ENCODE measurements around the gene TOM1L2. TPM values are rescaled to one million over a fixed set of nuclear protein-coding genes. Genes with fewer than 3 reads are reported as not detected.

TOM1L2 gene
- total RNA-seq, 4 donors from 2014 or later: 119 to 555 (median 155) TPM

DNA sequence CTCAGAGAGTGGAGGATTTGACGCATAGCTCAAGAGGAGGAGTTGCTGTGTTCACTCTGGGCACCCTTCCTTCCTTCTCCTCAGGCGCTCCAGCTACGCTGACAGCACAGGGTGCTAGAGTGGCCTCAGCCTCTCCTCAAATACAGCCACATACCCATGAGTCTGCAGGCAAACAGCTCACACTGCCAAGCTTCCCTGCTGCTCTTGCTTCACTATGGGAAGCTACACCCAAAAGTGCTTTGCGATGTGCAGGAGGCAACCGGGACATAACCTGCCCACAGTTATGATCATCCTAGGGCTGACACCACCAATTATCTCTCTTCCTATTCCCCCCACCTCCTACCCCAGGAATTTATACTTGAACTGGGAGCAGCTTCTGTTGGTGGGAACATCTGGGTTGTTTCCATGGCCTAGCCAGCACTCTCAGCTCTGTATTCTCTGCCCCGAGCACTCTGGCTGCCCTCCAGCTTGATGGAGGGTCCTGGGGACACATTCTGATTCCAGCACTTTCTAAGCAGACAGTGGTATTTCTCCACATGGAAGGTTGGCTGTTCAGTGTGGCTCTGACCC lies 95.2 kb downstream of the TOM1L2 start:
- H3K4me3 ChIP-seq (ENCODE audit: low read depth, poor library complexity, severe bottlenecking): no peak overlapping the region
- TF ChIP-seq, protein P1, sequence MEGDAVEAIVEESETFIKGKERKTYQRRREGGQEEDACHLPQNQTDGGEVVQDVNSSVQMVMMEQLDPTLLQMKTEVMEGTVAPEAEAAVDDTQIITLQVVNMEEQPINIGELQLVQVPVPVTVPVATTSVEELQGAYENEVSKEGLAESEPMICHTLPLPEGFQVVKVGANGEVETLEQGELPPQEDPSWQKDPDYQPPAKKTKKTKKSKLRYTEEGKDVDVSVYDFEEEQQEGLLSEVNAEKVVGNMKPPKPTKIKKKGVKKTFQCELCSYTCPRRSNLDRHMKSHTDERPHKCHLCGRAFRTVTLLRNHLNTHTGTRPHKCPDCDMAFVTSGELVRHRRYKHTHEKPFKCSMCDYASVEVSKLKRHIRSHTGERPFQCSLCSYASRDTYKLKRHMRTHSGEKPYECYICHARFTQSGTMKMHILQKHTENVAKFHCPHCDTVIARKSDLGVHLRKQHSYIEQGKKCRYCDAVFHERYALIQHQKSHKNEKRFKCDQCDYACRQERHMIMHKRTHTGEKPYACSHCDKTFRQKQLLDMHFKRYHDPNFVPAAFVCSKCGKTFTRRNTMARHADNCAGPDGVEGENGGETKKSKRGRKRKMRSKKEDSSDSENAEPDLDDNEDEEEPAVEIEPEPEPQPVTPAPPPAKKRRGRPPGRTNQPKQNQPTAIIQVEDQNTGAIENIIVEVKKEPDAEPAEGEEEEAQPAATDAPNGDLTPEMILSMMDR (IDR thresholded peaks at IDR 0.05): no peak
- no peak for TF ChIP-seq POLR2A (IDR thresholded peaks at IDR 0.05)
- peak in 1 of 2 donors; percentile 47 for DNase-seq (ENCODE audit: low spot score in 2 of 2)
- intact Hi-C loops (cut with DNase I; ENCODE audit: low total_unique reads): no loop called here
- WGBS, 2 donors: 33 to 34% methylated on average over 6 of the region's 6 CpGs

DNA sequence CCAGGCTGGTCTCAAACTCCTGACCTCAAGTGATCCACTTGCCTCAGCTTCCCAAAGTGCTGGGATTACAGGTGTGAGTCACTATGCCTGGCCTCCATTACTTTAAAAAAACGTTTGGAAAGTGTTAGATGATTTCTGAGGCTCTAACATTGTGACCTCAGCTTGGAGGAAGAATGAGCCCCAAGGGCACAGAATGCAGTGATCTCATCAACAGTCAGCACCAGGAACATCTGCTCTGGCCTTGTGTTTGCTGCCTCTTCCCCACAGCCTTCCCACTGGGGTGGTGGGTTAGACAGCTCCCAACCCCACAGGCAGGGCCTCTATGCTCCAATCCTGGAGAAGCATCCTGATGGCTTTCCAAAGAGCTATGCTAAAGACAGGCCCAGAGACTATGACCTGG lies 97.7 kb downstream of the TOM1L2 start:
- TF ChIP-seq, protein P1 (IDR thresholded peaks at IDR 0.05): no peak
- no peak for TF ChIP-seq POLR2A (IDR thresholded peaks at IDR 0.05)
- intact Hi-C loops (cut with DNase I; ENCODE audit: low total_unique reads): no loop called here

DNA sequence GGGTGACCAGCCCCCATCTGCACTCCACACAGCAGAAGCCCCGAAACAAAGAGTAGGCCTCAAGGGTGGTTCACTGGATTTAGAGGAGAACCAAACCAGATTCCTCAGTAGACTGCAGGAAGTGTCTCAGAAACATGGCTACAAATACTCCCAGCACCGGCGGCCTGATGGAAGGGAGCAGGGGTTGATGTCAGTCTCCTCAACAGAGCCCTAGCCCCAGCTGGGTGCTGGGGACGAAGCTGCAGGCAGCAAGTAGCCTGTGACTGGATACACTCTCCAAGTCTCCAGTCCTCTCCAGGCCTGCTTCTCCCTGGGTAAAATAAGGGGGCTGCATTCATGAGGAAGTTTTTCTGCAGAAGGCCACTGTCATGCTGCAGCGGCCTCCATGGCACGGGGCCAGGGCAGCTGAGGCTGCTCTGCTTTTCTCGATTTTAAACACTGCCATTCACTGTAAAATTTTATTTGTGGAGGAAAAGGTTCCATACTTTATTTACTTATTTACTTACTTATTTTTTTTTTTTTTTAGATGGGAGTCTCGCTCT lies 98.7 kb downstream of the TOM1L2 start:
- TF ChIP-seq POLR2A (IDR thresholded peaks at IDR 0.05): no peak
- TF ChIP-seq, protein P1 (IDR thresholded peaks at IDR 0.05): no peak
- DNase-seq (ENCODE audit: low spot score in 2 of 2): no peak
- no peak overlapping the region for H3K4me3 ChIP-seq (ENCODE audit: low read depth, poor library complexity, severe bottlenecking)
- intact Hi-C loops (cut with DNase I; ENCODE audit: low total_unique reads): no loop called here
- 81% methylated on average over 8 of the region's 8 CpGs for WGBS, 2 donors

More for the DNA sequence above, 97.7 kb downstream of the TOM1L2 start:
- 10 to 26% methylated on average over 1 of the region's 1 CpG for WGBS, 2 donors
- DNase-seq (ENCODE audit: low spot score in 2 of 2): no peak
- H3K4me3 ChIP-seq (ENCODE audit: low read depth, poor library complexity, severe bottlenecking): no peak overlapping the region

DNA sequence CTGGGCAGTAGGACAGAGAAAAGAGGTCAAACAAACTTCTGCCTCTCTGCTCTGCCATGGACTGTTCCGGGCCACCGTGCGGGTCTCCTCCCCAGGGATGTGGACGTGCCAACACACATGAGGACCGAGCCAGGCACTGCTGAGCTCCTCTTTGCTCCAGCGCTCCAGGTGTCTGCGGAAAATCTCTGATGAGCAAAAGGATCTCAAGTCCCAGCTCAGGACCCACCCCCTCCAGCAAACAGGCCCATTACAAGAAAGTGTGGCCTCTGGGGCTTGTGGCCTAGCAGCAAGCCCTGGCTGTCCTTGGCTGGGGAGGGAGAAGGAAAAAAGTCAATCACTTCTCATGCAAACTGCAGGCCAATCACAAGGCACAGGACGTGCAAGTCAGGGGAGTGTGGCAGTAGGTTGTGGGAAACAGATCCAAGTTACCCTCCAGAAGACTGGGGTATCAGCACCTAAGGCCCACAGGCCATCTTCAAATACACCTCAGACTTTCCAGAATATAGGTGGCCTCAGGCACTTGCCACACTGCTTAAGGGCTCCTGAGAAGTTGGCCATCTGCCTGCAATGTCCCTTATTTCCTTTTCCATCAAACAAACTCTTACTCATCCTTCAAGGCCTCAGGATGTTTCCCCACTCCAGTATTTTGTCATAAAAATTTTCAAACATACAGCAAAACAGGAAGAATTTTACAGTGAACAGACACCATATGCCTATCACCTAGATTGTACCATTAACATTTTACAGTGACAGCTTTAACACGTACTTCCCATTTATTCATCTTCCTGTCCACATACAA lies 99.5 kb downstream of the TOM1L2 start:
- no peak overlapping the region for H3K4me3 ChIP-seq (ENCODE audit: low read depth, poor library complexity, severe bottlenecking)
- DNase-seq (ENCODE audit: low spot score in 2 of 2): no peak
- WGBS, 2 donors: 67 to 77% methylated on average over 9 of the region's 9 CpGs
- TF ChIP-seq, protein P1 (IDR thresholded peaks at IDR 0.05): no peak
- TF ChIP-seq POLR2A (IDR thresholded peaks at IDR 0.05): no peak
- intact Hi-C loops (cut with DNase I; ENCODE audit: low total_unique reads): no loop called here

DNA sequence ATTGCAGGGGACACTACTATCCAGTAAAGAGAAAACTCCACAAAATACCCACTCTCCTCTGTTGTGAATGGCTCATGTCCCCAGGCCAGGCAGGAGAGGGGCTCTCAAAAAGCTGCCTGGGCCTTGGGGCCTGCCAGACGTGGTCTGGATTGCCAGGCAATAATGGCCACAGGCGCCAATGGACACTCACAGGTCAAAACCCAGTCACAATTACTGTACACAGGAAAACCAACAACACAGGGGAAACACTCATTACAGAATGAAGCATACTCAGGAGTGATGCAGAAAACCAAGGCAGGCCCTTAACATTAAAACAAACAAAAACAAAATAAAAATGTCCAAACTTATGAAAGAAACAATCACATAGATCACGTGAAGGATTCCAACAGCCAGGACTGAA lies 100.3 kb downstream of the TOM1L2 start:
- intact Hi-C loops (cut with DNase I; ENCODE audit: low total_unique reads): no loop called here
- TF ChIP-seq, protein P1 (IDR thresholded peaks at IDR 0.05): no peak
- TF ChIP-seq POLR2A (IDR thresholded peaks at IDR 0.05): no peak
- WGBS, 2 donors: 81 to 85% methylated on average over 3 of the region's 3 CpGs
- H3K4me3 ChIP-seq (ENCODE audit: low read depth, poor library complexity, severe bottlenecking): no peak overlapping the region
- DNase-seq (ENCODE audit: low spot score in 2 of 2): no peak

Data from lower leg skin (tissue), 4 donors.